Activated T-cell treated with anti-CD3 and anti-CD28 coated beads for 1 hour (primary cell): ENCODE measurements around the gene C2.
A peak's percentile ranks its signal among the peaks of the same experiment; 100 is the strongest.
"Not testable (repeated sequence)": the region's sequence is repeated elsewhere in the genome, so short reads cannot be mapped to it uniquely, and the experiment has no call there.

Experiments
- DNase-seq: peaks from one replicate; pipeline ENCODE4 v3.0.0-alpha.2; 2020; ENCODE audit warnings: low read depth

Gene C2

GRCh38 chr6:31899215-31899614 lies 28.3 kb upstream of the C2 start:
- no peak for DNase-seq

- DNase-seq = no peak
Measured at GRCh38 chr6:31899882-31900722, 27.4 kb upstream of the C2 start.

DNA sequence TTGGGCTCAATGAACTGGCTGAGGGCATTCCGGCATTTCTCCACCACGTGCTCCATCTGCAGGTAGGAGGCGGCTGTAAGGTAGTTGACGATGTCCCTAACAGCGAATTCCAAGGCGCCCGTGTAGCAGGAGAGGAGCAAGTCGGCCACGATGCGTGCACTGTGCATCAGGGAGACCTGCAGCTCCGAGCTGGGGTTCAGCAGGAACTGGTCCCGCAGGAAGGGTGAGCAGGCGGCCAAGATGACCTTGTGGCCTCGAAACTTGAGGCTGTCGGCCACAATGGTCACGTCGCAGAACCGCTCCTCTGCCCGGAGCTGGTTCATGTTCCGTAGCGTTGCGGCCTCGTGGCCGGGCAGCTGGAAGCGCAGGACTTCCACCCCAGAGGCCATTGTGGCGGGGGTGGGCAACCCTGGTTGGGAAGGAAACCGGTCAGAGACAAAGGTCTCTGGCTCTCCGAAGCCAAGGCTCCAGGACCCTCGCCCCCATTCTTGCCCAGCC lies 26.6 kb upstream of the C2 start:
- DNase-seq = no peak

GRCh38 chr6:31901415-31901952 lies 26.0 kb upstream of the C2 start:
- peak; percentile 56 for DNase-seq

DNA sequence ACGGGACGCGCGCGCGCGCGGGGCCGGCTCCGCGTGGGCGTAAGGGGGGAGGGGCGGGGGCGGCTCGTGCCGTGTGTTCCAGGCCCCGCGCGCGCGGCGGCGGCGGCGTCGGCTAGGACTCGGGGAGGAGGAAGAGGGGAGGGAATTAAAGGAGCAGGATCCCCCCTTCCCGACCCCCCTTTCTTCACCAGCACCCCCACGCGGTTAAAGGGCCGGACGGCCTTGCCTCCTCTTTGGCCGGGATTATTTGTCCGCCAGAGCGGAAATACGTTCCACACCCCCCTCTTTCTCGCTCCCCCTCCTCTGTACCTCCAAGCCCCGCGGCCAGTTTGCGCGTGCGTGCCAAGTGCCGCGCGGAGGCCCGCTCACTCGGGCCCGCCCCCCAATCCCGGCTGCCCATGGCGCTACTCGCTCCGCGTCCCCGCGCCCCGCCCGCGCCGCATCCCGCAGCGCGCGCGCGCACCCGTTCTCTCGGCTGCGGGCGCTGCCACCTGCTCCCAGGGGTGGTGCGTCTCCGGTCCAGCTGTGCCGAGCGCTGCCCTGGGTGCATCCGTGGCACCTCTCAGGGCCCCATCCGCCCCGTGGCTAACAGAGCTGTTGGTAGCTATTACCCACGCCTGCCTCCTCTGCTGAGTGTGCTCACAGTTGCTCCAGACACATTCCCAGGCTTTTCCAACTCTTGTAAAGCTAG lies 25.4 kb upstream of the C2 start, which contains the start of gene ZBTB12:
ZBTB12 (minus strand) TSS at position 134 of the 691 bp plus-strand sequence. CDS start 781 bp downstream, outside the sequence.
- DNase-seq = peak; percentile 73

GRCh38 chr6:31903957-31904356 lies 23.6 kb upstream of the C2 start:
- no peak for DNase-seq

DNA sequence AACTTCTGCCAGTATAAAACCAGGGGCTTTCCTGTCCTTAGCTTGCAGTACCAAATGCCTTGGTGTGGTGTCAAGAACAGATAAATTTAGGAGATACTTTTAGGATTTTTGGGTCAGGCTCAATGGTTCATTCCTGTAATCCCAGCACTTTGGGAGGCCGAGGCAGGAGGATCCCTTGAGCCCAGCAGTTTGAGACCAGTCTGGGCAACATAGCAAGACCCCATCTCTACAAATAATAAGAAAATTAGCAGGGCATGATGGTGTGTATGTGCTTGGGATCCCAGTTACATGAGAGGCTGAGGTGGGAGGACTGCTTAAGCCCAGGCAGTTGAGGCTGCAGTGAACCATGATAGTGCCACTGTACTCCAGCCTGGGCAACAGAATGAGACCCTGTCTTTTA lies 22.5 kb upstream of the C2 start:
- DNase-seq = no peak

DNA sequence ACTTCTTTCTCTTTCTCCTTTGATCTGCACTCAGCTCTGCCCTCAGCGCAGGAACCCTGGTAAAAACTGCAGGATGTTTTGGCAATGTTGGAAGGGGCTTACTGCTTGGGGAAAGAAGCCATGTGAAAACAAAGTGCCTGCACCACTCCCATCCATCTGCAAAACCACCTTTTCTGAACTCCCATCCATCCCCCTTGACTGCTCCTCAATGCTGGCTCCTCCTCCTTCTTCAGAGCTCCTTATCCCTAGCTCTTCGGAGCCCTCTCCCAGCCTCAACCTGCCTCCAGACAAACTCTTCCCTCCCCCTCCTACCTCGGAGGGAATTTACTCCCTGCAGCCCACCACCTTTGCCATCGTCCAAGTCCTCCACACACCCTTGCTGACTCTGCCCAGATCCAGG lies 21.4 kb upstream of the C2 start:
- no peak for DNase-seq

GRCh38 chr6:31906727-31907126 lies 20.8 kb upstream of the C2 start:
- DNase-seq = not testable (repeated sequence)

- no peak for DNase-seq
Measured at GRCh38 chr6:31907158-31907813, 20.2 kb upstream of the C2 start.

DNA sequence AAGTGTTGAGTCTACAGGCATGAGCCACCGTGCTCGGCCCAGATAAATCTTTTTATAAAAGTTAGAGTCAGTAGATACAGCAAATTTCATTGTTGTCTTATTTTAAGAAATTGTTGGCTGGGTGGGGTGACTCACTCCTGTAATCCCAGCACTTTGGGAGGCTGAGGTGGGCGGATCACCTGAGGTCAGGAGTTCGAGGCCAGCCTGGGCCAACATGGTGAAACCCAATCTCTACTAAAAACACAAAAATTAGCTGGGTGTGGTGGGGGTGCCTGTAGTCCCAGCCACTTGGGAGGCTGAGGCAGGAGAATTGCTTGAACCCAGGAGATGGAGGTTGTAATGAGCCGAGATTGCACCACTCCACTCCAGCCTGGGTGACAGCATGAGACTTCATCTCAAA lies 19.3 kb upstream of the C2 start:
- DNase-seq = not testable (repeated sequence)

- no peak for DNase-seq
Measured at GRCh38 chr6:31908791-31909190, 18.7 kb upstream of the C2 start.

- not testable (repeated sequence) for DNase-seq
Measured at GRCh38 chr6:31909298-31909697, 18.2 kb upstream of the C2 start.

GRCh38 chr6:31911826-31912585 lies 15.5 kb upstream of the C2 start:
- no peak for DNase-seq

- no peak for DNase-seq
Measured at GRCh38 chr6:31915351-31915750, 12.2 kb upstream of the C2 start.

DNA sequence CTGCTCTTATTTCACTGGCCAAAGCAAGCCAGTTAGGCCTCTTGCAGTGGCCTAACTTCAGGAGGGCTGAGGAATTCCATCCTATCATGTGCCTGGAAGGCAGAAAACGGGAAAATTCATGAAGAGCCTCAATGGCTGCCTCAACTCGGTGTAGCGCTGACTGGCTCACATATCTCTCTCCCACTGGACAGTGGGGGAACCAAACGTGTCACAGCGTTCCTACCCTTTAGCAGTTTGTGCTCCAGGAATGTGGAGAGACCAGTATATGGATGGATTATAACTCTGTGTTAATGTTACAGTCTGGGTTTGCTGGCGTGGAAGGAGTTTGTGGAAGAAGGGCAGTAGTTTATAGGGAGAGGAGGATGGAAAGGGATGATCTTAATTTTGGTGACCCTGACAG lies 11.8 kb upstream of the C2 start:
- DNase-seq = no peak

DNA sequence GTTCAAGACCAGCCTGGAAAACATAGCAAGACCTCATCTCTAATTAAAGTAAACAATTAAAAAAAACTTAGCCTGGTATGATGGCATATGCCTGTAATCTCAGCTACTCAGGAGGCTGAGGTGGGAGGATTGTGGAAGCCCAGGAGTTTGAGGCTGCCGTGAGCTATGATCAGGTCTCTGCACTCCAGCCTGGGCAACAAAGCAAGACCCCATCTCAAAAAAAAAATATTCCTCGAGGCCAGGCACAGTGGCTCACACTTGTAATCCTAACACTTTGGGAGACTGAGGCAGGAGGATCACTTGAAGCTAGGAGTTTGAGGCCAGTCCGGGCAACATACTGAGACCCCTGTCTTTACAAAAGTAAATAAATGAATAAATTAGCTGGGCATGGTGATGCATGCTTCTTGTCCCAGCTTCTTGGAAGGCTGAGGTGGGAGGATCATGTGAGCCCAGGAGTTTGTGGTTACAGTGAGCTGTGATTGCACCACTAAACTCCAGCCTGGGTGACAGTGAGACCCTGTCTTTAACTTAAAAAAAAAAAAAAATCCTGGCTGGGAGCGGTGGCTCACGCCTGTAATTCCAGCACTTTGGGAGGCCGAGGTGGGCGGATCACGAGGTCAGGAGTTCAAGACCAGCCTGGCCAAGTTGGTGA lies 9.3 kb upstream of the C2 start:
- DNase-seq = no peak

DNA sequence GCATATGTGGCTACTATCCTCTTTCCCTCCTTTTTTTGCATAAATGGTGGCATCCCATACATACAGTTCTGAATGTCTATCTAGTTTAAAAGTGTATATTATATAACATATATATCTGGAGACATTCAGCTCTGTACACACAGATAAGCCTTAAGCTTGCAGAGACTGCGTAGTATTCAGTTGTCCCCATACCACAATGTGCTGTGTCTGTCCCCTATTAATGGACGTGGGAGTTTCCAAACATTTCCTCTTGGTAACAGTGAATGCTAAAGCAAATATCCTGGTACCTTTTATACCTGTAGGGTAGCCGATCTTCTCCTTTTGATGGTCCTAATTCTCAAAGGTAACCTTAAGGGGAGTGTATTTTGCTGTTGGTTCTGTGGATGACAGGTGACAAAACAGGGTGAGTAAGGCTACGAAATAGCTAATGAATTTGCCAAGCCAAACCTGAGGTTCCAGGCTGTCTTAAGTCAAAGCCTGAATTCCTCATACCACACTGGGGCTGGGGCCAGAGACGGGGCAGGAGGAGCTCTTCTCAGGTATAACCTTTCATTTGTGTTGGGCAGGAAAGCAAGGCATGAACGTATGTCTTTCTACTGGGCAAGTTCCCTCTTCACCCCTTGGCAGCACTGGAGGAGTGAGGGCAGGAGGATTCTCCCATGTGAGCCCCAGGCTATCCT lies 7.8 kb upstream of the C2 start:
- DNase-seq = no peak

GRCh38 chr6:31920811-31921210 lies 6.7 kb upstream of the C2 start:
- no peak for DNase-seq

DNA sequence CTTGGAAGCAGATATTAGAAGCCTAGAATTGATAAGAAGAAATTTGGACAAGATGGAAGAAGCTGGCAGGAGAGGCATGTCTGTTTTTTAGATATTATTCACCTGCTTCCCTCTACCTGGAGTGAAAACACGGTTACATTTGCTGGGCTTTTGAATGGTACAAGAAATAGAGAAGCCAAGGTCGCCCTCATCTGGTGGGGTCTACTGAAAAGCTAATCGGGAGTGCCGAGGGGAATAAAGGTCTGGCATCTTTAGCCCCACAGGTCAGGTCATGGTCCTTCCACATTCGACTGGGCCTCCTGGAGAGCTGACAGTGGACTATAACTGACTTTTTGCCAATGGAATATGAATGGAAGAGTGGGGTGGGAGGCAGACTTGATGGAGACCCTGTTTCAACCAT lies 4.6 kb upstream of the C2 start:
- peak; percentile 16 for DNase-seq
